Measurements from ENCODE around the gene OR4C3.
"Not testable (repeated sequence)": the region's sequence is repeated elsewhere in the genome, so short reads cannot be mapped to it uniquely, and the experiment has no call there.

Gene OR4C3

GRCh38 chr11:48324620-48325019, at the start of gene OR4C3:
Gene OR4C3, plus strand, starts transcription at chr11:48324920. Its CDS starts 102 bp downstream, at chr11:48325022.
- not testable (repeated sequence) for DNase-seq

GRCh38 chr11:48305923-48306322, 18.8 kb upstream of the OR4C3 start, which contains the start of gene OR4S1:
Gene OR4S1, plus strand, starts transcription at chr11:48306223. Its CDS starts 0 bp downstream, at chr11:48306223.
- DNase-seq: no peak

- DNase-seq: peak; percentile 53
Measured at GRCh38 chr11:48307760-48308386, 16.8 kb upstream of the OR4C3 start.

- DNase-seq: not testable (repeated sequence)
Measured at GRCh38 chr11:48313590-48313989, 11.1 kb upstream of the OR4C3 start.

- DNase-seq: not testable (repeated sequence)
Measured at GRCh38 chr11:48319813-48320212, 4.9 kb upstream of the OR4C3 start.

GRCh38 chr11:48341466-48341865, 16.7 kb downstream of the OR4C3 start:
- no peak for DNase-seq

GRCh38 chr11:48342505-48342904, 17.8 kb downstream of the OR4C3 start:
- DNase-seq: not testable (repeated sequence)

GRCh38 chr11:48346286-48346685, 21.6 kb downstream of the OR4C3 start:
- not testable (repeated sequence) for DNase-seq

GRCh38 chr11:48354013-48354412, 29.3 kb downstream of the OR4C3 start:
- no peak for DNase-seq

GRCh38 chr11:48354677-48355076, 30.0 kb downstream of the OR4C3 start:
- no peak for DNase-seq

GRCh38 chr11:48361289-48361688, 36.6 kb downstream of the OR4C3 start:
- DNase-seq: not testable (repeated sequence)

- no peak for DNase-seq
Measured at GRCh38 chr11:48366365-48366764, 41.6 kb downstream of the OR4C3 start, which contains the start of gene OR4C5. Gene OR4C5, minus strand, starts transcription at chr11:48366465. Its CDS starts 0 bp downstream, at chr11:48366465.

All from NCI-H1092 treated with DMSO at 0.1 percent for 48 hours (cell line).